ENCODE data around the gene MACO1. TPM values are rescaled to one million over a fixed set of nuclear protein-coding genes. Genes with fewer than 3 reads are reported as not detected.
A peak's percentile ranks its signal among the peaks of the same experiment; 100 is the strongest.

Gene MACO1
- total and polyA plus RNA-seq, 9 of the 15 experiments (the other 6 are each of a cell fraction or from before 2014, with no cell fraction given) = 4.6 to 28.4 (median 21.7) TPM

DNA sequence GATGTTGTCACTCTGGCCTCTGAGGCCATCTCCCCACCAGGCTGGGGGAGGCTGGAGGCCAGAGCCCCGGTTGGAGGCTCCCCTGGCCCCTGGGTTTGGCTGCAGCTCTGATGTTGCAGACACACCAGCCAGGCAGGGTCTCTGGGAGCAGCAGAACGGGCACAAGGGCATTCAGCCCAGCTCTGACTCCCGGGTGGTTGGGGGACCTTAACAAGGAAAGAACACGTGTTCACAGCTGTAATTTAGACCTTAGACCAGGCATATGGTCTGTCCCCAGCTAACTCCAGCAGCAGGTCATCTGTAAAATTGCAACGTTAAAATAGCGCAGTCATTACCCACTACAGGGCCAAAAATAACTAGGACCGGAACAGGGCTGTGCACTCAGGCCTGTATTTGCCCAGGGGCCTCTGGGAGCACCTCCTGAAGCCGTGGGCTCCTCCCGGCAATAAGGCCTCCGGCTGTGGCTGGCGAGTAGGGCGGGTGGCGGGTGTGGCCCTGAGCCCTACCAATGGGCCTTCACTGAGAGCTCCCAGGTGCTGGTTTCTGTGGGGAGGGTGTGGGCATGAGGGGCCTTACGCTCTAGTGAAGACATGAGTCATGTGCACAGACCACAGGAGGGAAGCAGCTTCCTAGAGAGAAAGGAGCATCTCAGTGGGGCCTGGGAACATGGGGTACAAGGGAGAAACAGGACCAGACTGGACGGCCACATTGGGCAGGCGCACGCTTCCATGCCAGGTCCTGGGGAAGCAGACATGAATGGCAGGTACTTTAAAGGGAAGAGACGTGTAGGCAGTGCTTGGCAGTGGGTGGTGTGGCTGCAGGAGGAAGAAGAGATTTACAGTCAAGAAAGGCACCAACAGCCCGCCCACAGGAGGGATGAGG, 118.8 kb downstream of the MACO1 start (continued):
- TF ChIP-seq, protein P1, sequence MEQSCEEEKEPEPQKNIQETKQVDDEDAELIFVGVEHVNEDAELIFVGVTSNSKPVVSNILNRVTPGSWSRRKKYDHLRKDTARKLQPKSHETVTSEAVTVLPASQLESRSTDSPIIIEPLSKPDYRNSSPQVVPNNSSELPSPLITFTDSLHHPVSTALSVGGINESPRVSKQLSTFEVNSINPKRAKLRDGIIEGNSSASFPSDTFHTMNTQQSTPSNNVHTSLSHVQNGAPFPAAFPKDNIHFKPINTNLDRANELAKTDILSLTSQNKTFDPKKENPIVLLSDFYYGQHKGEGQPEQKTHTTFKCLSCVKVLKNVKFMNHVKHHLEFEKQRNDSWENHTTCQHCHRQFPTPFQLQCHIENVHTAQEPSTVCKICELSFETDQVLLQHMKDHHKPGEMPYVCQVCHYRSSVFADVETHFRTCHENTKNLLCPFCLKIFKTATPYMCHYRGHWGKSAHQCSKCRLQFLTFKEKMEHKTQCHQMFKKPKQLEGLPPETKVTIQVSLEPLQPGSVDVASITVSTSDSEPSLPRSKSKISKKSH (CRISPR knock-in tag; IDR thresholded peaks at IDR 0.05) = no peak
- TF ChIP-seq EP300 (IDR thresholded peaks at IDR 0.05; ENCODE audit: low read length) (peak; percentile 48; the same call in 1 of the 2 replicates), MEF2D (tag; conservative IDR thresholded peaks at IDR 0.05; ENCODE audit: low read depth) (peak; percentile 98), MAZ (CRISPR knock-in tag; conservative IDR thresholded peaks at IDR 0.05 in 1 of 2, IDR thresholded peaks at IDR 0.05 in 1 of 2) (peak; percentile 69 to 85; a peak in 3 of 4 replicates), ZNF224 (CRISPR knock-in tag; IDR thresholded peaks at IDR 0.05) (0 out of 2 replicates have a peak, but pooled peaks have one; percentile 12), SOX6 (IDR thresholded peaks at IDR 0.05) (peak; percentile 64), NONO (IDR thresholded peaks at IDR 0.05; ENCODE audit: low read depth in 2 of 2, low read length in 1 of 2) (0 out of 4 replicates have a peak, but pooled peaks of 1 of the 2 experiments have one; percentile 7), ZNF316 (IDR thresholded peaks at IDR 0.05) (peak; percentile 80), KDM4B (IDR thresholded peaks at IDR 0.05; ENCODE audit: borderline replicate concordance in 2 of 2, low read depth in 1 of 2) (0 out of 4 replicates have a peak, but pooled peaks of 1 of the 2 experiments have one; percentile 63), BHLHE40 (IDR thresholded peaks at IDR 0.05; ENCODE audit: low read length) (peak; percentile 79), PTRF (tag; IDR thresholded peaks at IDR 0.05) (no peak), POU5F1 (IDR thresholded peaks at IDR 0.05; ENCODE audit: borderline replicate concordance, low read depth, low read length, partially characterized antibody) (no peak), KDM5B (IDR thresholded peaks at IDR 0.05; ENCODE audit: insufficient replicate concordance, low read depth, low read length) (peak; percentile 56), HCFC1 (IDR thresholded peaks at IDR 0.05; ENCODE audit: low read depth, low read length) (0 out of 2 replicates have a peak, but pooled peaks have one; percentile 10), NCOR1 (IDR thresholded peaks at IDR 0.05) (no peak), POLR2G (IDR thresholded peaks at IDR 0.05; ENCODE audit: low read depth, low read length) (peak; percentile 74), ETV1 (tag; conservative IDR thresholded peaks at IDR 0.05; ENCODE audit: low read depth) (peak; percentile 95), L3MBTL2 (IDR thresholded peaks at IDR 0.05) (peak; percentile 88)
- TF ChIP-seq, protein P2, sequence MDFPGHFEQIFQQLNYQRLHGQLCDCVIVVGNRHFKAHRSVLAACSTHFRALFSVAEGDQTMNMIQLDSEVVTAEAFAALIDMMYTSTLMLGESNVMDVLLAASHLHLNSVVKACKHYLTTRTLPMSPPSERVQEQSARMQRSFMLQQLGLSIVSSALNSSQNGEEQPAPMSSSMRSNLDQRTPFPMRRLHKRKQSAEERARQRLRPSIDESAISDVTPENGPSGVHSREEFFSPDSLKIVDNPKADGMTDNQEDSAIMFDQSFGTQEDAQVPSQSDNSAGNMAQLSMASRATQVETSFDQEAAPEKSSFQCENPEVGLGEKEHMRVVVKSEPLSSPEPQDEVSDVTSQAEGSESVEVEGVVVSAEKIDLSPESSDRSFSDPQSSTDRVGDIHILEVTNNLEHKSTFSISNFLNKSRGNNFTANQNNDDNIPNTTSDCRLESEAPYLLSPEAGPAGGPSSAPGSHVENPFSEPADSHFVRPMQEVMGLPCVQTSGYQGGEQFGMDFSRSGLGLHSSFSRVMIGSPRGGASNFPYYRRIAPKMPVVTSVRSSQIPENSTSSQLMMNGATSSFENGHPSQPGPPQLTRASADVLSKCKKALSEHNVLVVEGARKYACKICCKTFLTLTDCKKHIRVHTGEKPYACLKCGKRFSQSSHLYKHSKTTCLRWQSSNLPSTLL (IDR thresholded peaks at IDR 0.05) = no peak
- TF ChIP-seq, protein P3, sequence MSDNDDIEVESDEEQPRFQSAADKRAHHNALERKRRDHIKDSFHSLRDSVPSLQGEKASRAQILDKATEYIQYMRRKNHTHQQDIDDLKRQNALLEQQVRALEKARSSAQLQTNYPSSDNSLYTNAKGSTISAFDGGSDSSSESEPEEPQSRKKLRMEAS (CRISPR knock-in tag; IDR thresholded peaks at IDR 0.05) = peak; percentile 95
- TF ChIP-seq, protein P4, sequence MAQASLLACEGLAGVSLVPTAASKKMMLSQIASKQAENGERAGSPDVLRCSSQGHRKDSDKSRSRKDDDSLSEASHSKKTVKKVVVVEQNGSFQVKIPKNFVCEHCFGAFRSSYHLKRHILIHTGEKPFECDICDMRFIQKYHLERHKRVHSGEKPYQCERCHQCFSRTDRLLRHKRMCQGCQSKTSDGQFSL (CRISPR knock-in tag; IDR thresholded peaks at IDR 0.05) = peak; percentile 18; the same call in 1 of the 2 replicates
- TF ChIP-seq, protein P4 (tag; IDR thresholded peaks at IDR 0.05) = no peak

Measured in K562 (cell line).